Measurements from ENCODE around the gene CDH18. TPM values are rescaled to one million over a fixed set of nuclear protein-coding genes. Genes with fewer than 3 reads are reported as not detected.

The CDH18 gene
- total and polyA plus RNA-seq, 2 of the 4 experiments (the other 2 are of a cell fraction), result 0.24 to 1.1 TPM

DNA sequence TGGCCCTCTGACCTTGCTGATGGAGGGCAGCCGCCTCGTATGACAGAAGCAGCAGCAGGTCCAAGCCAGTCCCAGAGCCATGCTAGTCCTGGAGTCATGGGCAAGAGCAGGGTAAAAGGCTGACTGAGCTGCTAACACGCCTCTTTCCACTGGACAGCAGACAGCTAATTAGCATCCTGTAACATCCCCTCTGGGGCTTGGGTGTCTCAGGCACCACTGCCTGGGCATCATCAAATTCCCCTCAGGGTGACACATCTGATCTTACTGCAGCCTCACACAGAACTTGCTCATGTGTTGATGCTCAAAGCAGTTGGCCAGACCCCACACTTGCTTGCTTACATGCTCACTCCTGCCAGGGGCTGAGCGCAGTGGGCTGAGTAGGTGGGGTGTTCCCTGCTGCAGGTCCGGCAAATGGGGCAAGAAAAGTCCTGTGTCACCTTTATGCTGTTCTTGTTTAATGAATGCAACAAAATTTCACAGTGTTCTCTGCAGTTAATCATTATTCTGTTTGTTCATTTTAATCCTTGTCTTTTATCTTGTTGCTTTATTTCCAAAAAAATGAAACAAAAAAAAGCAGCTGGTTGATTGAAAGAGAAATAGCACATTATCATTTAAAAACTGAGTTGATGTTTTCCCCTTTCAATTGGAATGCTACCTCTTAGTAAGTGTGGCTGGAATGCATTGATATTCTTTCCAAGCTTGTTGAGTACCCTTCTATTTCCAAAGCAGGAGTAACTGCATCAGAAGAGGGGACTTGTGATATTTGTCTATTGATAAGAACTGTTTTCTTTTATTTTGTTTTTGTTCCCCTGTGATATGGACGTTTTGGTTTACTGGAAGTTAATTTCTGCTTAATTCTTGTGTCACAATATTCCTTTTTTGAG lies 254.1 kb downstream of the CDH18 start:
- Histone ChIP-seq H3K27me3 (ENCODE audit: control insufficient read depth, insufficient read depth, low read length) (no peaks in the 10 kb centered on the region), H3K36me3 (ENCODE audit: control insufficient read depth, insufficient read depth, low read length) (no peaks in the 10 kb centered on the region), H3K56ac (ENCODE audit: extremely low read depth, insufficient read depth, low read length) (no peak overlapping the region), H4K20me1 (ENCODE audit: insufficient read depth, low read length) (no peaks in the 10 kb centered on the region), H3K4me2 (ENCODE audit: low read depth, low read length) (no peak overlapping the region), H4K91ac (ENCODE audit: insufficient read depth, low read depth, low read length) (no peak overlapping the region), H2AK9ac (replicated peaks; ENCODE audit: low read depth, low read length, poor library complexity) (no peak overlapping the region), H4K5ac (ENCODE audit: low read depth, low read length) (no peak overlapping the region), H3K9me3 (ENCODE audit: control insufficient read depth, insufficient read depth, low read length) (no peaks in the 10 kb centered on the region; the same call in 1 of the 2 replicates), H3K9ac (ENCODE audit: low read depth, low read length) (no peak overlapping the region), H2AFZ (replicated peaks; ENCODE audit: low read length, poor library complexity) (no peak overlapping the region), H3K27ac (ENCODE audit: insufficient read depth, low read length) (no peak overlapping the region), H2BK120ac (ENCODE audit: low read depth, low read length) (no peak overlapping the region), H3K4me3 (ENCODE audit: insufficient read depth, low read depth, low read length) (no peak overlapping the region), H2BK15ac (ENCODE audit: low read depth, low read length) (no peak overlapping the region), H2BK20ac (ENCODE audit: low read depth, low read length) (no peak overlapping the region), H2AK5ac (ENCODE audit: low read depth, low read length) (no peak overlapping the region), H2BK5ac (ENCODE audit: low read depth, low read length, poor library complexity, severe bottlenecking) (no peak overlapping the region), H3K23ac (ENCODE audit: low read depth, low read length) (no peak overlapping the region), H3K79me1 (ENCODE audit: low read depth in 1 of 2, low read length in 2 of 2) (no peaks in the 10 kb centered on the region), H3K4ac (ENCODE audit: low read depth, low read length) (no peak overlapping the region), H3K18ac (ENCODE audit: low read depth, low read length) (no peak overlapping the region), H3K14ac (replicated peaks; ENCODE audit: low read depth, low read length) (no peak overlapping the region), H4K8ac (ENCODE audit: low read depth in 2 of 2, low read length in 2 of 2) (no peak overlapping the region), H3K4me1 (ENCODE audit: control insufficient read depth, insufficient read depth, low read length) (no peaks in the 10 kb centered on the region), H3K9me1 (ENCODE audit: insufficient read depth, low read length) (no peaks in the 10 kb centered on the region)
- in situ Hi-C loops (cut with MboI; ENCODE audit: low sequenced_read_pairs), result no loop called here
- POLR2A ChIA-PET (ENCODE audit: unreplicated experiment), result no interaction called here
- CTCF ChIA-PET, result interaction anchor here (0.6 kb wide), 1 partner anchor 24 kb away, joined by 3 read pairs; no protein-coding TSS in a partner anchor
- BruUV-seq (replicated peaks), result no TSS peak
- intact Hi-C loops (cut with micrococcal nuclease), result no loop called here
- TF ChIP-seq CHD1 (IDR thresholded peaks at IDR 0.05; ENCODE audit: low read depth, low read length) (no peak), MAZ (IDR thresholded peaks at IDR 0.05; ENCODE audit: borderline replicate concordance, low read depth, low read length) (no peak), FOS (IDR thresholded peaks at IDR 0.05; ENCODE audit: low read depth, low read length) (no peak), BHLHE40 (IDR thresholded peaks at IDR 0.05; ENCODE audit: low read depth, low read length) (no peak), RCOR1 (IDR thresholded peaks at IDR 0.05; ENCODE audit: insufficient replicate concordance, low read length) (no peak), POLR2A (IDR thresholded peaks at IDR 0.05; ENCODE audit: low read depth, low read length) (no peak), RFX5 (IDR thresholded peaks at IDR 0.05; ENCODE audit: low read depth, low read length) (no peak), SMC3 (IDR thresholded peaks at IDR 0.05; ENCODE audit: low read depth, low read length) (no peak), CEBPB (IDR thresholded peaks at IDR 0.05; ENCODE audit: low read depth, low read length) (no peak), MAFK (IDR thresholded peaks at IDR 0.05; ENCODE audit: low read depth, low read length) (no peak)
- TF ChIP-seq, protein P1, sequence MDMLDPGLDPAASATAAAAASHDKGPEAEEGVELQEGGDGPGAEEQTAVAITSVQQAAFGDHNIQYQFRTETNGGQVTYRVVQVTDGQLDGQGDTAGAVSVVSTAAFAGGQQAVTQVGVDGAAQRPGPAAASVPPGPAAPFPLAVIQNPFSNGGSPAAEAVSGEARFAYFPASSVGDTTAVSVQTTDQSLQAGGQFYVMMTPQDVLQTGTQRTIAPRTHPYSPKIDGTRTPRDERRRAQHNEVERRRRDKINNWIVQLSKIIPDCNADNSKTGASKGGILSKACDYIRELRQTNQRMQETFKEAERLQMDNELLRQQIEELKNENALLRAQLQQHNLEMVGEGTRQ (IDR thresholded peaks at IDR 0.05; ENCODE audit: low read depth, low read length), result no peak
- TF ChIP-seq, protein P2, sequence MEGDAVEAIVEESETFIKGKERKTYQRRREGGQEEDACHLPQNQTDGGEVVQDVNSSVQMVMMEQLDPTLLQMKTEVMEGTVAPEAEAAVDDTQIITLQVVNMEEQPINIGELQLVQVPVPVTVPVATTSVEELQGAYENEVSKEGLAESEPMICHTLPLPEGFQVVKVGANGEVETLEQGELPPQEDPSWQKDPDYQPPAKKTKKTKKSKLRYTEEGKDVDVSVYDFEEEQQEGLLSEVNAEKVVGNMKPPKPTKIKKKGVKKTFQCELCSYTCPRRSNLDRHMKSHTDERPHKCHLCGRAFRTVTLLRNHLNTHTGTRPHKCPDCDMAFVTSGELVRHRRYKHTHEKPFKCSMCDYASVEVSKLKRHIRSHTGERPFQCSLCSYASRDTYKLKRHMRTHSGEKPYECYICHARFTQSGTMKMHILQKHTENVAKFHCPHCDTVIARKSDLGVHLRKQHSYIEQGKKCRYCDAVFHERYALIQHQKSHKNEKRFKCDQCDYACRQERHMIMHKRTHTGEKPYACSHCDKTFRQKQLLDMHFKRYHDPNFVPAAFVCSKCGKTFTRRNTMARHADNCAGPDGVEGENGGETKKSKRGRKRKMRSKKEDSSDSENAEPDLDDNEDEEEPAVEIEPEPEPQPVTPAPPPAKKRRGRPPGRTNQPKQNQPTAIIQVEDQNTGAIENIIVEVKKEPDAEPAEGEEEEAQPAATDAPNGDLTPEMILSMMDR (conservative IDR thresholded peaks at IDR 0.05; ENCODE audit: low read depth, low read length), result no peak
- TF ChIP-seq, protein P3, sequence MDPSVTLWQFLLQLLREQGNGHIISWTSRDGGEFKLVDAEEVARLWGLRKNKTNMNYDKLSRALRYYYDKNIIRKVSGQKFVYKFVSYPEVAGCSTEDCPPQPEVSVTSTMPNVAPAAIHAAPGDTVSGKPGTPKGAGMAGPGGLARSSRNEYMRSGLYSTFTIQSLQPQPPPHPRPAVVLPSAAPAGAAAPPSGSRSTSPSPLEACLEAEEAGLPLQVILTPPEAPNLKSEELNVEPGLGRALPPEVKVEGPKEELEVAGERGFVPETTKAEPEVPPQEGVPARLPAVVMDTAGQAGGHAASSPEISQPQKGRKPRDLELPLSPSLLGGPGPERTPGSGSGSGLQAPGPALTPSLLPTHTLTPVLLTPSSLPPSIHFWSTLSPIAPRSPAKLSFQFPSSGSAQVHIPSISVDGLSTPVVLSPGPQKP (IDR thresholded peaks at IDR 0.05; ENCODE audit: borderline replicate concordance, low read depth, low read length), result no peak
- no peak for DNase-seq
- dilution Hi-C loops (cut with HindIII; ENCODE audit: low sequenced_read_pairs, unreplicated experiment), result no loop called here
- WGBS, 2 experiments (ENCODE audit: extremely low coverage in 2 of 2, insufficient read length in 1 of 2), result 80% methylated on average over 1 of the region's 6 CpGs; no CpG with 5 or more reads in 1 of the 2 experiments
- ATAC-seq (ENCODE audit: low read depth), result no peak
